Activated B cell treated with CpG ODN at 0.5 μM for 24 hours (primary cell): ENCODE measurements around the gene ARFGAP3. TPM values are rescaled to one million over a fixed set of nuclear protein-coding genes. Genes with fewer than 3 reads are reported as not detected.

ENCODE experiments used
- ATAC-seq: fragments of 200-7000 bp; cut with Tn5 transposase; one replicate; pipeline ENCODE4 v1.10.0; 2021; ENCODE audit warnings: low read depth, mild to moderate bottlenecking, moderate library complexity
- CTCF ChIA-PET: fragments of 350-600 bp; sonication (Branson Sonifier 250); formaldehyde crosslinking; loops from one replicate; lab custom pipeline; 2021; ENCODE audit warnings: antibody characterized with exemption; lab: Charles Lee
- POLR2A ChIA-PET: fragments of 350-600 bp; sonication (Branson Sonifier 250); formaldehyde crosslinking; loops from one replicate; lab custom pipeline; 2021; ENCODE audit warnings: antibody characterized with exemption; lab: Charles Lee
- DNase-seq: peaks from one replicate; pipeline ENCODE4 v3.0.0; 2022
- H3K27ac Mint-ChIP-seq: one replicate; pipeline ENCODE4 v1.8.0; 2020; ENCODE audit warnings: mixed read lengths
- H3K27me3 Mint-ChIP-seq: one replicate; pipeline ENCODE4 v1.8.0; 2021; ENCODE audit warnings: mixed read lengths
- H3K36me3 Mint-ChIP-seq: one replicate; pipeline ENCODE4 v1.8.0; 2021; ENCODE audit warnings: low read depth, mixed read lengths
- H3K4me1 Mint-ChIP-seq: one replicate; pipeline ENCODE4 v1.8.0; 2021; ENCODE audit warnings: mixed read lengths
- H3K4me3 Mint-ChIP-seq: one replicate; pipeline ENCODE4 v1.8.0; 2020; ENCODE audit warnings: mild to moderate bottlenecking, mixed read lengths
- H3K9me3 Mint-ChIP-seq: one replicate; pipeline ENCODE4 v1.8.0; 2020; ENCODE audit warnings: mixed read lengths
- CTCF ChIP-seq: fragments of 200-600 bp; IDR thresholded peaks from one replicate; pipeline ENCODE4 v1.8.0; 2022; ENCODE audit warnings: antibody characterized with exemption, mild to moderate bottlenecking
- intact Hi-C: fragments of 100-400 bp; cut with micrococcal nuclease; formaldehyde crosslinking; loops from one replicate; pipeline ENCODE4 v1.15.1; 2024
- total RNA-seq: library from RNA; stranded (reverse); gene quantifications from 2 replicates; pipeline ENCODE4 v1.2.3, GENCODE V29; 2022

ARFGAP3 gene
- total RNA-seq, 1 donor from 2014 or later, result 35.2 TPM

GRCh38 chr22:42836026-42836425 is 21.0 kb downstream of the ARFGAP3 start:
- TF ChIP-seq CTCF, result no peak
- DNase-seq (no peak), ATAC-seq (no peak)
- Mint-ChIP-seq H3K4me1 (peaks cover 3% of the 10 kb centered on the region), H3K27me3 (no peaks in the 10 kb centered on the region), H3K36me3 (peaks cover 64% of the 10 kb centered on the region), H3K27ac (no peak overlapping the region), H3K9me3 (no peaks in the 10 kb centered on the region), H3K4me3 (no peak overlapping the region)
- ChIA-PET CTCF (no interaction called here), POLR2A (interaction anchor here (0.7 kb wide), 2 partner anchors 214 to 238 kb away, joined by 6 read pairs; no protein-coding TSS in a partner anchor)
- intact Hi-C loops, result no loop called here

DNA sequence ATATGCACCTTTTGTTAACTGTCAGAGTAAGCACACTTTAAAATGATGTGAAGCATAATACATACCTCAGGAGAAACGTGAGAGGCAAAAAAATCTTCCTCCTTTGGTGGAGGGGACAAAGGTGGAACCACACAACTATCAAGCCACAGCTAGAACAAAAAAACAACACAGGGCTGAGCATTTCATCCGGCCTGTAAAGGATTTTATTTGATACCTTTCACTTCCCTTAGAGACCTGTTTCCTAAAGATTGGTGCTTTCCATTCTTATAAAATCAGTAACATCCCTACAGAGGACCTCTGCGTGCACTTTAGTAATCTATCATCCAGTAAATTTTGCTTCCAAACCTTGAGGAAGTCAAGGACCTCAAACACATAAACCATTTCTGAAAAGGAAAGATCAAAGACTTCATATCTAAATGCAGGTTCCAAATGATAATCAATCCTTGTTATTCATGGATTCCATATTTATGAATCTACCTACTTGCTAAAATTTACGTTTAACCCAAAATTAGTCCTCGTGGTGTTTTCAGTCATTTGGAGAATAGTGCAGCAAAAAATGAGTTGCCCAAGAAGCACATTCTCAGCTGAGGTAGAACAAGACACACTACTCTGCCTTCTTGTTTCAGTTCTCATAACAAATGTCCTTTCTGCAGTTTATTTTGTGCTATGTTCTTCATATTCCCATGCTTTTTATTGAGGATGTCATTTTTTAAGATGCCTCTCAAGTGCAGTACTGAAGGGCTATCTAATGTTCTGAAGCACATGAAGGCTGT is 22.7 kb downstream of the ARFGAP3 start:
- Mint-ChIP-seq H3K9me3 (no peaks in the 10 kb centered on the region), H3K27me3 (no peaks in the 10 kb centered on the region), H3K4me1 (no peaks in the 10 kb centered on the region), H3K4me3 (no peak overlapping the region), H3K27ac (no peak overlapping the region), H3K36me3 (peaks cover 68% of the 10 kb centered on the region)
- intact Hi-C loops, result no loop called here
- TF ChIP-seq CTCF, result no peak
- CTCF ChIA-PET, result interaction anchor here (1.3 kb wide), 1 partner anchor 199 kb away, joined by 3 read pairs; no protein-coding TSS in a partner anchor
- ATAC-seq (no peak), DNase-seq (no peak)
- POLR2A ChIA-PET, result interaction anchor here (0.5 kb wide), 1 partner anchor 26 kb away, joined by 3 read pairs; no protein-coding TSS in a partner anchor

- POLR2A ChIA-PET, result interaction anchor here (0.6 kb wide), 1 partner anchor 65 kb away, joined by 3 read pairs; no protein-coding TSS in a partner anchor
- no peak overlapping the region for H3K27ac Mint-ChIP-seq
- peaks cover 70% of the 10 kb centered on the region for H3K36me3 Mint-ChIP-seq
- no peak overlapping the region for H3K4me3 Mint-ChIP-seq
- no peak for TF ChIP-seq CTCF
- intact Hi-C loops, result no loop called here
- DNase-seq (no peak), ATAC-seq (no peak)
- CTCF ChIA-PET, result interaction anchor here (1.3 kb wide), 1 partner anchor 200 kb away, joined by 3 read pairs; no protein-coding TSS in a partner anchor
- no peaks in the 10 kb centered on the region for H3K27me3 Mint-ChIP-seq
- H3K4me1 Mint-ChIP-seq, result no peaks in the 10 kb centered on the region
- no peaks in the 10 kb centered on the region for H3K9me3 Mint-ChIP-seq
Measured at GRCh38 chr22:42833104-42833503, 24.0 kb downstream of the ARFGAP3 start.

GRCh38 chr22:42831712-42832111 is 25.4 kb downstream of the ARFGAP3 start:
- ChIA-PET POLR2A (no interaction called here), CTCF (no interaction called here)
- H3K4me3 Mint-ChIP-seq, result no peak overlapping the region
- no peak overlapping the region for H3K27ac Mint-ChIP-seq
- intact Hi-C loops, result no loop called here
- no peaks in the 10 kb centered on the region for H3K27me3 Mint-ChIP-seq
- no peaks in the 10 kb centered on the region for H3K9me3 Mint-ChIP-seq
- TF ChIP-seq CTCF, result no peak
- DNase-seq (no peak), ATAC-seq (no peak)
- H3K36me3 Mint-ChIP-seq, result peaks cover 71% of the 10 kb centered on the region
- H3K4me1 Mint-ChIP-seq, result no peaks in the 10 kb centered on the region

GRCh38 chr22:42830161-42830560 is 26.9 kb downstream of the ARFGAP3 start:
- H3K4me3 Mint-ChIP-seq, result no peak overlapping the region
- POLR2A ChIA-PET, result no interaction called here

More at GRCh38 chr22:42830161-42830560, 26.9 kb downstream of the ARFGAP3 start:
- DNase-seq (no peak), ATAC-seq (no peak)
- TF ChIP-seq CTCF, result no peak
- Mint-ChIP-seq H3K9me3 (no peaks in the 10 kb centered on the region), H3K27me3 (no peaks in the 10 kb centered on the region), H3K27ac (no peak overlapping the region), H3K4me1 (no peaks in the 10 kb centered on the region), H3K36me3 (peaks cover 68% of the 10 kb centered on the region)
- CTCF ChIA-PET, result no interaction called here
- intact Hi-C loops, result no loop called here
